Esophagus squamous epithelium (tissue), 4 donors: ENCODE data around the gene MXD4.

Source experiments
- POLR2A ChIP-seq, 4 donors: fragments of 450-650 bp; IDR thresholded peaks; one replicate each; pipeline ENCODE4 v1.6.1; 2017; ENCODE audit warnings: antibody characterized with exemption in 4 of 4, mild to moderate bottlenecking in 4 of 4, moderate library complexity in 3 of 4
- TF ChIP-seq, protein P1 (sequence below), 6 experiments: fragments of 450-650 bp in 4 of 6; fragments of 200-600 bp in 2 of 6; sonication (generic) in 2 of 6; IDR thresholded peaks; one replicate each; pipeline ENCODE4 v1.5.1; 2016 to 2019; ENCODE audit warnings: antibody characterized with exemption in 6 of 6, mild to moderate bottlenecking in 4 of 6, moderate library complexity in 4 of 6

DNA sequence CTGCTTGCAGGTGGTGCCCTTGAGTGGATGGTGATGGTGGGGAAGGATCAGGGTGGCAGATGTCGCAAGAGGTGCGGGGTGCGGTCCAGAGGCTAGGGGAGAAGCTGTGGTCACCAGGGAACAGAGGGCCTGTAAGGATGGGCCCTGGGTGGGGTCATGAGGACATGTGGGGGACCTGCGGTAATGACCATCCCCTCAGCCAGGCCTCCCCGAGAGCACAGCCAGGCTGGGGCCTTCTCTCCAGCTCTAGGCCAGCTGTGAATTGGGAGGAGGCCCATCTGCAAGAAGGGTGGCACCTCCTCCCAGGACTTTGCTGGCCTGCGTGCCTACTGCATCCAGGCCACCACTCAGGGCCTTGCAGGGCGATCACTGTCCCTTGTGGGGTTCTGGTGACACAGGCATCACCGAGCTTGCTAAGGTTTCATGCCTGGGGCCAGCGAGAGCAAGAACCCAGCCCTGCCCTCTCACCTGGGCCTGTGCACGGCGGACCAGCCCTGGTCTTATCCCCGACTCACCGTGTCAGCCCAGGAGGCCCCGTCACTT, 34.1 kb upstream of the MXD4 start:
- TF ChIP-seq, protein P1, sequence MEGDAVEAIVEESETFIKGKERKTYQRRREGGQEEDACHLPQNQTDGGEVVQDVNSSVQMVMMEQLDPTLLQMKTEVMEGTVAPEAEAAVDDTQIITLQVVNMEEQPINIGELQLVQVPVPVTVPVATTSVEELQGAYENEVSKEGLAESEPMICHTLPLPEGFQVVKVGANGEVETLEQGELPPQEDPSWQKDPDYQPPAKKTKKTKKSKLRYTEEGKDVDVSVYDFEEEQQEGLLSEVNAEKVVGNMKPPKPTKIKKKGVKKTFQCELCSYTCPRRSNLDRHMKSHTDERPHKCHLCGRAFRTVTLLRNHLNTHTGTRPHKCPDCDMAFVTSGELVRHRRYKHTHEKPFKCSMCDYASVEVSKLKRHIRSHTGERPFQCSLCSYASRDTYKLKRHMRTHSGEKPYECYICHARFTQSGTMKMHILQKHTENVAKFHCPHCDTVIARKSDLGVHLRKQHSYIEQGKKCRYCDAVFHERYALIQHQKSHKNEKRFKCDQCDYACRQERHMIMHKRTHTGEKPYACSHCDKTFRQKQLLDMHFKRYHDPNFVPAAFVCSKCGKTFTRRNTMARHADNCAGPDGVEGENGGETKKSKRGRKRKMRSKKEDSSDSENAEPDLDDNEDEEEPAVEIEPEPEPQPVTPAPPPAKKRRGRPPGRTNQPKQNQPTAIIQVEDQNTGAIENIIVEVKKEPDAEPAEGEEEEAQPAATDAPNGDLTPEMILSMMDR (IDR thresholded peaks at IDR 0.05), result no peak
- TF ChIP-seq POLR2A (IDR thresholded peaks at IDR 0.05), result no peak
